Skeletal muscle satellite cell (primary cell): ENCODE measurements around the gene MRGPRX1. TPM values are rescaled to one million over a fixed set of nuclear protein-coding genes. Genes with fewer than 3 reads are reported as not detected.

ENCODE experiments used
- H3K27me3 ChIP-seq: 2 replicates; pipeline ENCODE4 v1.7.0; 2013; ENCODE audit warnings: low read length; ENCODE audit not compliant: control insufficient read depth, insufficient read depth
- H3K36me3 ChIP-seq: 2 replicates; pipeline ENCODE4 v1.7.0; 2013; ENCODE audit warnings: mild to moderate bottlenecking, control low read depth, low read length; ENCODE audit not compliant: insufficient read depth
- H3K4me1 ChIP-seq: 2 replicates; pipeline ENCODE4 v1.7.0; 2013; ENCODE audit warnings: low read length; ENCODE audit not compliant: control insufficient read depth, insufficient read depth
- H3K4me2 ChIP-seq: 2 replicates; pipeline ENCODE4 v1.7.0; 2013; ENCODE audit warnings: mild to moderate bottlenecking, low read length
- H3K4me3 ChIP-seq: 2 replicates; pipeline ENCODE4 v1.7.0; 2013; ENCODE audit warnings: low read length
- H3K9ac ChIP-seq: 2 replicates; pipeline ENCODE4 v1.7.0; 2013; ENCODE audit warnings: mild to moderate bottlenecking, low read depth, low read length, moderate library complexity
- H3K9me3 ChIP-seq: replicated peaks from 2 replicates; pipeline ENCODE4 v1.7.0; 2013; ENCODE audit warnings: mild to moderate bottlenecking, control low read depth, low read length
- total RNA-seq: library from RNA; depleted of rRNA; stranded (reverse); fragments of >200 nt; gene quantifications from 2 replicates; pipeline ENCODE4 v1.2.3, GENCODE V29; 2012; rRNA removed

Gene MRGPRX1
- total RNA-seq, result not detected in 2 replicates

DNA sequence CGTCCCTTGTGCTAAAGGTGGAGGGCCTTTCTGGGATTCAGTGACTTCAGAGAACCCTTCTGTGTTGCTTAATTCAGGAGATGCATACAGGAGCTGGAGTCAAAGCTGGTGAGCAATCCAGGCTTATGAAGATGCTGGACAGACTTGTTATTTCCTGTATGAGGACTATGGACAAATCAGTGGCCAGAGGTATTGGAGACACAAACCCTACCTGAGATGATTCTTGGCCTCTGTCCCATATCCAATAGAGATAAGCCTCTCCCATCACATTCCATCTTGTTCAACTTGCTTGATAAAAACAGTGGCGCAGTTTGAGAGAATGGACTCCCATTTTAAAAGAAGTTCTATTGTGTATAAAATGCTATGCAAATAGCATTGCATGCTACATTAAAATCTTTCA is at the start of gene MRGPRX1:
TSS of gene MRGPRX1 (minus strand) at position 101 of the 400 bp plus-strand sequence. CDS start 4,630 bp downstream, outside the sequence.
- H3K4me3 ChIP-seq, result no peak within 1 kb of the TSS
- H3K9ac ChIP-seq, result no peak within 1 kb of the TSS
- H3K4me1 ChIP-seq, result no peaks in the 10 kb centered on the region
- no peaks in the 10 kb centered on the region for H3K36me3 ChIP-seq
- no peaks in the 10 kb centered on the region for H3K9me3 ChIP-seq
- no peak within 1 kb of the TSS for H3K4me2 ChIP-seq
- H3K27me3 ChIP-seq, result peaks cover 50% of the 10 kb centered on the region

DNA sequence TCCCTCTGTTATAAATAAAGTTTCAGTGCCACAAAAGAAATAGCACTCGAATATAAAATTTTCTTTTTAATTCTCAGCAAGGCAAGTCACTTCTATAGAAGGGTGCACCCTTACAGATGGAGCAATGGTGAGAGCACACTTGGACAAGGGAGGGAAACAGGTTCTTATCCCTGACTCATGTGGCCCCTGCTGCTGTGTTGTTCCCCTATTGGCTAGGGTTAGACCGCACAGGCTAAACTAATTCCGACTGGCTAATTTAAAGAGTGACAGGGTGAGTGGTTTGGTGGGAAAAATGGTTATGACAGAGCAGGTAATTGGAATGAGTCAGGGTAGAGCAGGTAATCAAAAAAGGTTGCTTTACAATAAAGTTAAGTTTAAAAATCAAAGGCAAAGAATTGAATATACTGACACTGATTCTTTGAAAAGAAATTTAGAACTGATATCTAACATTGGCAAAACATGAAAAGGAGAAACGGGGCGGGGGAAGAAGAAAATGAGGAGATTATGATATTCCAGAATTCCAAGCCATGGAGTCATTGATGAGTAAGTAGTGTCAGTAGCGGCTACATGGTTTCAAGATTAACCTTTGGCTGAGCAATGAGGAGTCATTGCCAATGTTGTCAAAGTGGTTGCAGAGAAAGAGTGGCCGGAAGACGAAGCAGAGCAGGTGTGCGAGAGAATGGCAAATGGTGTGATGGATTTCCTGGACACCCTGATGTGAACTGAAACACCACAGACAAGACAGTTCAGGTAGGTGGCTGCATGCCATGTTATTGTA is 48.4 kb upstream of the MRGPRX1 start:
- Histone ChIP-seq H3K27me3 (peaks cover 43% of the 10 kb centered on the region), H3K4me1 (no peaks in the 10 kb centered on the region), H3K4me2 (no peak overlapping the region), H3K9ac (no peak overlapping the region), H3K36me3 (no peaks in the 10 kb centered on the region), H3K4me3 (no peak overlapping the region), H3K9me3 (no peaks in the 10 kb centered on the region)

DNA sequence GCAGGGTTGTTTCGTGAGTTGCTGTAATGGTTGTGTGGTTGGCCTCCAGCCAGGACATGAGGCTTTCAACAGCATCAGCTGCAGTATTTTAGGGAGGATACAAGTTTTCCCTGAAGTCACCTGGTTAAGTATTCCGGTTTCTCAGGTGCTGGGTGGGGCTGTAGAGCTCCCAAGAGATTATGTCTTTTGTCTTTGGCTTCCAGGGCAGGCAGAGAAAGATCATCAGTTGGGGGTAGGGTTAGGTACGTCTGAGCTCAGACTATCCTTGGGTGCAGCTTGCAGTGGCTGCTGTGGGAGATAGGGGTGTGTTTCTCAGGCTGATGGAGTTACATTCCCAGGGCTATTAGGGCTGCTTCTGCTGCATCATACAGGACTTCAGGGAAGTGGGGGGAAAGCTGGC is 47.5 kb upstream of the MRGPRX1 start:
- no peak overlapping the region for H3K4me2 ChIP-seq
- no peaks in the 10 kb centered on the region for H3K4me1 ChIP-seq
- peaks cover 52% of the 10 kb centered on the region for H3K27me3 ChIP-seq
- no peak overlapping the region for H3K9ac ChIP-seq
- H3K4me3 ChIP-seq, result no peak overlapping the region
- no peaks in the 10 kb centered on the region for H3K36me3 ChIP-seq
- H3K9me3 ChIP-seq, result no peaks in the 10 kb centered on the region

DNA sequence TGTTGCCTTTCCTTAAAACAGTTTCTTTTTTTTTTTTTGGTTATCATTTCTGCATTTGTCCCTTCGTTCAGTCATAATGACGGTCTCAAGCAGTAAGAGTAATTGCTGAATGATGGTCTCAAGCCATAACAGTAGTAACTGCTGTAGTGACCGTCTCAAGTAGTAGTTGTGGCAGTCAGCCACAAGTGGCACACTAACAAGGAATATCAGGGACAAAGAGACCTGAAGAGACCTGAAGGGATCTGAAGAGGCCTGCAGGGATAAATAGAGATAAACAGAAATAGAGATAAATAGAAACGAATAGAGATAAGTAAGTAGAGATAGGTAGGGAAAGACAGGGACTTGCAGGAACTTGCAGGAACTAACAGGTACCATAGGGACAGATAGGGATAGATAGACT is 42.7 kb upstream of the MRGPRX1 start:
- Histone ChIP-seq H3K9ac (no peak overlapping the region), H3K4me1 (no peaks in the 10 kb centered on the region), H3K9me3 (peaks cover 2% of the 10 kb centered on the region), H3K36me3 (no peaks in the 10 kb centered on the region), H3K4me3 (no peak overlapping the region), H3K27me3 (peaks cover 76% of the 10 kb centered on the region), H3K4me2 (no peak overlapping the region)

DNA sequence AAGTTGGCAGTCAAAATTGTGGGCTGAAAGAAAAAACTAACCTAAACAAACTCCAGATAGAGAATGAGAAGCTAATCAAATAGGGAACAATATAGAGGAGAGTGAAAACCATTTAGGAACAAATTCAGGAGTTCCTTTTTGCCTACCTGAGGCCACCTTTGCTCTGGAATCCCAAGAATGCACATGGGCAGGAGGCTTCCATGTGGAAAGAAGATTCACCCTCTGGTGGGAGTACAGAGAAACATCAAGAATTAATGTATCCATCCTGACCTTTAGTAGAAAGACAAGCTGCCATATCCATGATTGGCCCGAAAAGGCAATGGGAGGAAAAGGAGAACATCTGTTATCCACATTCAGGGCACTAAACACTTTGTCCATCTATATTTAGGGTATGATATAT is 35.0 kb upstream of the MRGPRX1 start:
- Histone ChIP-seq H3K4me2 (no peak overlapping the region), H3K36me3 (no peaks in the 10 kb centered on the region), H3K4me1 (no peaks in the 10 kb centered on the region), H3K9me3 (peaks cover 2% of the 10 kb centered on the region), H3K27me3 (peaks cover 76% of the 10 kb centered on the region), H3K4me3 (no peak overlapping the region), H3K9ac (no peak overlapping the region)

DNA sequence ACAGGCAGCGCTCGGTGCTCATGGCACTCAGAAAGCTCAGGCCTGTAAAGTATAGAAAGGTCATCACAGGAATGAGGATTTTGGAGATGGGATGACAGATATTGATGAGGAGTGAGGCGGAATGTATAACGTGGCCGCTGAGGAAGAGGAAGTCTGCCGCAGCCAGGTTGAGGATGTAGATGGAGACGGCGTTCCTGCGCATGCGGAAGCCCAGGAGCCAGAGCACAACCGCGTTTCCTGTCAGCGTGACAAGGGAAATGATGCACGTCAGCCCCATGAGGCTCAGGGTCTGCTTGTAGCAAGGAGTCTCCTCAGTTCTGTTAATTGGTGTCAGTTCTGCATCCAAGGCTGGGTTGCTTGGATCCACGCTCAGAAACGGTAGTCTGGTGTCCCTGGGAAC is 33.1 kb upstream of the MRGPRX1 start:
- H3K4me1 ChIP-seq, result no peaks in the 10 kb centered on the region
- no peaks in the 10 kb centered on the region for H3K9me3 ChIP-seq
- H3K36me3 ChIP-seq, result no peaks in the 10 kb centered on the region
- no peak overlapping the region for H3K4me2 ChIP-seq
- no peak overlapping the region for H3K4me3 ChIP-seq
- no peak overlapping the region for H3K9ac ChIP-seq
- peaks cover 87% of the 10 kb centered on the region for H3K27me3 ChIP-seq

DNA sequence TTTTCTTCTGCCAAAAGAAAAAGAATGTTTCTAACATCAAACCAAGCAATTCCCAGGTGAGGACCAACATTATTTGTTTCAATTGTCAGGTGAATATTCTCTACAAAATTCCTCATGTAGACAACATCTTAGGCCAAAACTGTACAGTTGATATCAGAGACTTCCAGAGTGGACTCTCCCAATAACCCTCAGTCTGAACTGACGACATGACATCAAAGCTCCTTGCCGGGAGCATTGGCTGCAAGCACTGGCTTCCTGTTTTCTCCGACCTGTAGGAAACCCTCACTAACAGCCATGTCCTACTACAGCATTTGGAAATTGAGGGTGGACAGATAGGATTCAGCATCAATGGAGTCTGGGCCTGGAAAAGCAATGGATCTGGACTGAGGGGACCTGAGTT is 30.5 kb upstream of the MRGPRX1 start:
- Histone ChIP-seq H3K36me3 (no peaks in the 10 kb centered on the region), H3K4me1 (no peaks in the 10 kb centered on the region), H3K4me3 (no peak overlapping the region), H3K9ac (no peak overlapping the region), H3K4me2 (no peak overlapping the region), H3K27me3 (peaks cover 66% of the 10 kb centered on the region), H3K9me3 (no peaks in the 10 kb centered on the region)

DNA sequence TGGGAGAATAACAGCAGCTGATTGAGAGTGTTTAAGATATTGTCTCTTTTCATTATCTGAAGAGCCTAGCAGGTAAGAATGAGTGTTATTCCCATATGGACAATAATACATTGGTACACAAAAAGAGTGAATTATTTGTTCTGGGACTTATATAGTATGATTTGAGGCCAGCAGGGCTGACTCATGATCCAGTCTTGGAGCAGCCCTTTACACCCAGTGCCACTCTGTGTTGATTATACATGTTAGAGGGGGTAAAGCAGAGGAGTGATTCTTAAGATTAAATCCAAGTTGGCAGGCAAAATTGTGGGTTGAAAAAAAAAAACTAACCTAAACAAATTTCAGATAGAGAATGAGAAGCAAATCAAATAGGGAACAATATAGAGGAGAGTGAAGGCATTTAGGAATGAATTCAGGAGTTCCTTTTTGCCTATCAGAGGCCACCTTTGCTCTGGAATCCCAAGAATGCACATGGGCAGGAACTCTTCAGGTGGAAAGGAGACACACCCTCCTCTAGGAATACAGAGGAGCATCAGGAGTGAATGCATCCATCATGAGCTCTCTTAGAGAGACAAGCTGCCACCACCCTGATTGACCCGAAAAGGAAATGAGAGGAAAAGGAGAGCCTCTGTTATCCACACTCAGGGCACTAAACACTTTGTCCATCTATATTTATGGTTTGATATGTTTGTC is 19.2 kb upstream of the MRGPRX1 start:
- no peaks in the 10 kb centered on the region for H3K36me3 ChIP-seq
- no peaks in the 10 kb centered on the region for H3K9me3 ChIP-seq
- peaks cover 35% of the 10 kb centered on the region for H3K27me3 ChIP-seq
- H3K4me2 ChIP-seq, result no peak overlapping the region
- no peak overlapping the region for H3K4me3 ChIP-seq
- no peaks in the 10 kb centered on the region for H3K4me1 ChIP-seq
- H3K9ac ChIP-seq, result no peak overlapping the region

DNA sequence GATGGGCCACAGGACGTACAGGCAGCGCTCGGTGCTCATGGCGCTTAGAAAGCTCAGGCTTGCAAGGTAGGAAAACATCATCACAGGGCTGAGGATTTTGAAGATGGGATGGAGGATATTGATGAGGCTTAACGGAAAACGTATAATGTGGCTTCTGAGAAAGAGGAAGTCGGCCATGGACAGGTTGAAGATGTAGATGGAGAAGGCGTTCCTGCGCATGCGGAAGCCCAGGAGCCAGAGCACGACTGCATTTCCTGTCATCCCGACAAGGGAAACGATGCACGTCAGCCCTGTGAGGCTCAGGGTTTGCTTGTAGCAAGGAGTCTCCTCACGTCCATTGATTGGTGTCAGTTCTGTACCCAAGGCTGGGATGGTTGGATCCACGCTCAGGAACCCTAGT is 17.4 kb upstream of the MRGPRX1 start:
- no peaks in the 10 kb centered on the region for H3K4me1 ChIP-seq
- H3K4me2 ChIP-seq, result no peak overlapping the region
- H3K9ac ChIP-seq, result no peak overlapping the region
- H3K36me3 ChIP-seq, result no peaks in the 10 kb centered on the region
- H3K9me3 ChIP-seq, result no peaks in the 10 kb centered on the region
- peaks cover 41% of the 10 kb centered on the region for H3K27me3 ChIP-seq
- no peak overlapping the region for H3K4me3 ChIP-seq

DNA sequence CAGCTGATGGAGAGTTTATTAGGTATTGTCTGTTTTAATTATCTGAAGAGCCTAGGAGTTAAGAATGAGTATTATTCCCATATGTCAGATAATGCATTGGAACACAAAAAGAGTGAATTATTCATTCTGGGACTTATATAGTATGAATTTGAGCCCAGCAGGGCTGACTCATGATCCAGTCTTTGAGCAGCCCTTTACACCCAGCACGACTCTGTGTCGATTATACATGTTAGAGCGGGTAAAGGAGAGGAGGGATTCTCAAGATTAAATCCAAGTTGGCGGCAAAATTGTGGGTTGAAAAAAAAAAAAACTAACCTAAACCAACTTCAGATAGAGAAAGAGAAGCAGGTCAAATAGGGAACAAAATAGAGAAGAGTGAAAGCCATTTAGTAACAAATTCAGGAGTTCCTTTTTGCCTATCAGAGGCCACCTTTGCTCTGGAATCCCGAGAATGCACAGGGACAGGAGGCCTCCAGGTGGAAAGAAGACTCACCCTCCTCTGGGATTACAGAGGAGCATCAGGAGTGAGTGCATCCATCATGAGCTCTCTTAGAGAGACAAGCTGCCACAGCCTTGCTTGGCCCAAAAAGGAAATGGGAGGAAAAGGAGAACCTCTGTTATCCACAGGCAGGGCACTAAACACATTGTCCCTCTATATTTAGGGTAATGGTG is 3.1 kb downstream of the MRGPRX1 start:
- Histone ChIP-seq H3K4me3 (no peak overlapping the region), H3K4me2 (no peak overlapping the region), H3K9me3 (no peaks in the 10 kb centered on the region), H3K36me3 (no peaks in the 10 kb centered on the region), H3K27me3 (peaks cover 72% of the 10 kb centered on the region), H3K4me1 (no peaks in the 10 kb centered on the region), H3K9ac (no peak overlapping the region)

DNA sequence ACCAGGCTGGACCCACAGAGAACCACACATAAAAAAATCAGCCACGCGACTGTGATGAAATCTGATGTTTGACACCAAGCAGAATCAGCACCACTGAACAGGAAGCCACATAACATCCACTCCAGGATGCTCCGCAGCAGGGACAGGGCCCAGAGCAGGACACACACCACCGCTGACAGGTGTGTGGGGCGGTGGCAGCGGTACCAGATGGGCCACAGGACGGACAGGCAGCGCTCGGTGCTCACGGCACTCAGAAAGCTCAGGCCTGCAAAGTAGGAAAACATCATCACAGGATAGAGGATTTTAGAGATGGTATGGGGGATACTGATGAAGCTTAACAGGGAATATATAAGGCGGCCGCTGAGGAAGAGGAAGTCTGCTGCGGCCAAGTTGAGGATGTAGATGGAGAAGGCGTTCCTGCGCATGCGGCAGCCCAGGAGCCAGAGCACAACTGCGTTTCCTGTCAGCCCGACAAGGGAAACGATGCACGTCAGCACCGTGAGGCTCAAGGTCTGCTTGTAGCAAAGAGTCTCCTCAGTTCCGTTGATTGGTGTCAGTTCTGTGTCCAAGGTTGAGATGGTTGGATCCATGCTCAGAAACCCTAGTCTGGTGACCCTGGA is 4.9 kb downstream of the MRGPRX1 start:
- Histone ChIP-seq H3K27me3 (peaks cover 83% of the 10 kb centered on the region), H3K9me3 (no peaks in the 10 kb centered on the region), H3K4me1 (no peaks in the 10 kb centered on the region), H3K36me3 (no peaks in the 10 kb centered on the region), H3K4me2 (no peak overlapping the region), H3K4me3 (no peak overlapping the region), H3K9ac (no peak overlapping the region)
